ENCODE results near the gene SNTB2. TPM values are rescaled to one million over a fixed set of nuclear protein-coding genes. Genes with fewer than 3 reads are reported as not detected.

SNTB2 gene
- polyA plus RNA-seq, 3 donors = 1.2 to 6.0 (median 5.0) TPM

DNA sequence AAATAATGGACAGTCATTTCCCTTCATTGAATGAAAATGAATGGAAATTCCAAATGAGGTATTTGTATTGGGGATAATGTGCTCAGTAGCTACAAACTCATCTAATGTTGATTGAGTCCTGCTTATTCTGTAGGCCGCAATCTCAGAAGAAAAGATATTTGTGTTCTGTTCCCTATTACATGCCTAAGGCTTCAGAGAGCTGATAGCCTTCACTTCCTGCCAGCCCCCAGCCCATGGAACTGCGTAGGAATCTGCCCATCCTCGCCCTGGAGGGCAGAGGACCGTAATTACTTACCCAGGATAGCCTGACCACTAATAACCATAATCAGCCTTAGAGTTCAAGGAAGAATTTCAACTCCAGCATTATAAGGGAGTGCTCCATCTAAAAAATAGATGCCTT lies 17.9 kb upstream of the SNTB2 start:
- Histone ChIP-seq H3K36me3 (replicated peaks in 1 of 2; ENCODE audit: control insufficient read depth in 1 of 2, insufficient read depth in 2 of 2, low read length in 2 of 2) (peaks cover 36 to 57% of the 10 kb centered on the region in 2 donors), H3K4me1 (ENCODE audit: control insufficient read depth in 1 of 2, insufficient read depth in 2 of 2, low read length in 2 of 2) (peaks cover 24 to 37% of the 10 kb centered on the region in 2 donors), H3K4me3 (replicated peaks in 1 of 3; ENCODE audit: low read depth in 2 of 3, low read length in 3 of 3) (no peak overlapping the region), H4K20me1 (ENCODE audit: insufficient read depth, low read length) (no peaks in the 10 kb centered on the region), H3K9me3 (replicated peaks in 1 of 2; ENCODE audit: control insufficient read depth in 1 of 2, insufficient read depth in 1 of 2, low read length in 2 of 2) (no peaks in the 10 kb centered on the region), H3K27me3 (ENCODE audit: control insufficient read depth in 2 of 2, insufficient read depth in 2 of 2, low read length in 2 of 2) (no peaks in the 10 kb centered on the region), H3K27ac (ENCODE audit: low read depth in 1 of 2, low read length in 2 of 2) (no peak overlapping the region), H2AFZ (ENCODE audit: insufficient read depth, low read depth, low read length, poor library complexity, severe bottlenecking) (no peak overlapping the region), H3K4me2 (replicated peaks; ENCODE audit: extremely low read depth, low read length, poor library complexity, severe bottlenecking) (no peak overlapping the region), H3K9ac (ENCODE audit: insufficient read depth, low read length, poor library complexity, severe bottlenecking) (no peak overlapping the region), H3K79me2 (ENCODE audit: insufficient read depth, low read length) (no peaks in the 10 kb centered on the region)
- H3K9me3 Mint-ChIP-seq = peaks cover 0 to 10% (median 0%) of the 10 kb centered on the region in 7 donors
- H3K36me3 Mint-ChIP-seq = peaks cover 54 to 58% of the 10 kb centered on the region in 2 donors
- WGBS (ENCODE audit: insufficient coverage) = 100% methylated on average over 1 of the region's 4 CpGs
- H3K27ac Mint-ChIP-seq = no peak overlapping the region
- H3K4me3 Mint-ChIP-seq = no peak overlapping the region
- intact Hi-C loops (cut with micrococcal nuclease) = no loop called here
- TF ChIP-seq, protein P1, sequence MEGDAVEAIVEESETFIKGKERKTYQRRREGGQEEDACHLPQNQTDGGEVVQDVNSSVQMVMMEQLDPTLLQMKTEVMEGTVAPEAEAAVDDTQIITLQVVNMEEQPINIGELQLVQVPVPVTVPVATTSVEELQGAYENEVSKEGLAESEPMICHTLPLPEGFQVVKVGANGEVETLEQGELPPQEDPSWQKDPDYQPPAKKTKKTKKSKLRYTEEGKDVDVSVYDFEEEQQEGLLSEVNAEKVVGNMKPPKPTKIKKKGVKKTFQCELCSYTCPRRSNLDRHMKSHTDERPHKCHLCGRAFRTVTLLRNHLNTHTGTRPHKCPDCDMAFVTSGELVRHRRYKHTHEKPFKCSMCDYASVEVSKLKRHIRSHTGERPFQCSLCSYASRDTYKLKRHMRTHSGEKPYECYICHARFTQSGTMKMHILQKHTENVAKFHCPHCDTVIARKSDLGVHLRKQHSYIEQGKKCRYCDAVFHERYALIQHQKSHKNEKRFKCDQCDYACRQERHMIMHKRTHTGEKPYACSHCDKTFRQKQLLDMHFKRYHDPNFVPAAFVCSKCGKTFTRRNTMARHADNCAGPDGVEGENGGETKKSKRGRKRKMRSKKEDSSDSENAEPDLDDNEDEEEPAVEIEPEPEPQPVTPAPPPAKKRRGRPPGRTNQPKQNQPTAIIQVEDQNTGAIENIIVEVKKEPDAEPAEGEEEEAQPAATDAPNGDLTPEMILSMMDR (IDR thresholded peaks at IDR 0.05) = no peak
- peaks cover 33% of the 10 kb centered on the region for H3K4me1 Mint-ChIP-seq
- peaks cover 9 to 11% (median 10%) of the 10 kb centered on the region in 3 donors for H3K27me3 Mint-ChIP-seq (ENCODE audit: low read depth in 3 of 3)
- DNase-seq = no peak

DNA sequence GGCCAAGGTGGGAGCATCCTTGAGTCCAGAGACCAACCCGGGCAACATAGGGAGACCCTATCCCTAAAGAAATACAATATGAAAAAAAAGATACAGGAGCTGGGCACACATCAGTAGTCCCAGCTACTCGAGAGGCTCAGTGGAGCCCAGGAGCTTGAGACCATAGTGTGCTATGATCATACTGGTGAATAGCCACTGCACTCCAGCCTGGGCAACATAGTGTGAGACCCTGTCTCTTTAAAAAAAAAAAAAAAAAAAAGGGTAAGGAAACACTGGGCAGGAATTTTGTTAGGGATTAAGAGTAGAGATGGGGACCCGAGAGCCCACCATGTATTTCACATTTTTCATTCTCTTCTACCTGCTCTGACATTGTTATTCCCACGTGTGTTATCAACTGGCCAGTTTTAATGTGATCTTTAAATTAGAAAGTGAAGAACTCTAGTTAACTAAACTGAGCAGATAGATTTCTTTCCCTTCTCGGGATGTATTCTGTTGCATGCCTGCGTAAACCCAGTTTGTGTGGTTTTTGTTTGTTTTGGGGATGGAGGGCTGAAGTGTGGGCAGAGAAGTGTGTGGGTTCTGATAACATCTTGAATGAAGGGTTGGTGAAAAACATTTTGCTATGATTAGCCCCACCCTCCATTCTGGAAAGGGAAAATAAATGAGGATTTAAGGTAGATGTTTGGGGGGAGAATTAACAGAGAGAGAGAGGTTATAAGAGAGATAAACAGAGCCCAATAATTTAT lies 17.2 kb upstream of the SNTB2 start:
- Histone ChIP-seq H3K4me1 (ENCODE audit: control insufficient read depth in 1 of 2, insufficient read depth in 2 of 2, low read length in 2 of 2) (peaks cover 25 to 43% of the 10 kb centered on the region in 2 donors), H3K36me3 (replicated peaks in 1 of 2; ENCODE audit: control insufficient read depth in 1 of 2, insufficient read depth in 2 of 2, low read length in 2 of 2) (peaks cover 32 to 52% of the 10 kb centered on the region in 2 donors), H3K27me3 (ENCODE audit: control insufficient read depth in 2 of 2, insufficient read depth in 2 of 2, low read length in 2 of 2) (no peaks in the 10 kb centered on the region), H3K4me3 (replicated peaks in 1 of 3; ENCODE audit: low read depth in 2 of 3, low read length in 3 of 3) (no peak overlapping the region), H4K20me1 (ENCODE audit: insufficient read depth, low read length) (no peaks in the 10 kb centered on the region), H3K9me3 (replicated peaks in 1 of 2; ENCODE audit: control insufficient read depth in 1 of 2, insufficient read depth in 1 of 2, low read length in 2 of 2) (no peaks in the 10 kb centered on the region), H3K9ac (ENCODE audit: insufficient read depth, low read length, poor library complexity, severe bottlenecking) (no peak overlapping the region), H2AFZ (ENCODE audit: insufficient read depth, low read depth, low read length, poor library complexity, severe bottlenecking) (no peak overlapping the region), H3K4me2 (replicated peaks; ENCODE audit: extremely low read depth, low read length, poor library complexity, severe bottlenecking) (no peak overlapping the region), H3K79me2 (ENCODE audit: insufficient read depth, low read length) (no peaks in the 10 kb centered on the region), H3K27ac (ENCODE audit: low read depth in 1 of 2, low read length in 2 of 2) (no peak overlapping the region)
- peaks cover 35% of the 10 kb centered on the region for H3K4me1 Mint-ChIP-seq
- TF ChIP-seq, protein P1 (IDR thresholded peaks at IDR 0.05) = no peak
- H3K4me3 Mint-ChIP-seq = peak overlapping the region in 1 of 2 donors; percentile 18
- no peak overlapping the region for H3K27ac Mint-ChIP-seq
- DNase-seq = no peak
- WGBS (ENCODE audit: insufficient coverage) = 71% methylated on average over 3 of the region's 6 CpGs
- H3K27me3 Mint-ChIP-seq (ENCODE audit: low read depth in 3 of 3) = peaks cover 9 to 11% (median 10%) of the 10 kb centered on the region in 3 donors
- H3K9me3 Mint-ChIP-seq = peaks cover 0 to 10% (median 0%) of the 10 kb centered on the region in 7 donors
- peaks cover 49 to 54% of the 10 kb centered on the region in 2 donors for H3K36me3 Mint-ChIP-seq
- intact Hi-C loops (cut with micrococcal nuclease) = no loop called here
